ENCODE data around the gene RCOR1.

DNA sequence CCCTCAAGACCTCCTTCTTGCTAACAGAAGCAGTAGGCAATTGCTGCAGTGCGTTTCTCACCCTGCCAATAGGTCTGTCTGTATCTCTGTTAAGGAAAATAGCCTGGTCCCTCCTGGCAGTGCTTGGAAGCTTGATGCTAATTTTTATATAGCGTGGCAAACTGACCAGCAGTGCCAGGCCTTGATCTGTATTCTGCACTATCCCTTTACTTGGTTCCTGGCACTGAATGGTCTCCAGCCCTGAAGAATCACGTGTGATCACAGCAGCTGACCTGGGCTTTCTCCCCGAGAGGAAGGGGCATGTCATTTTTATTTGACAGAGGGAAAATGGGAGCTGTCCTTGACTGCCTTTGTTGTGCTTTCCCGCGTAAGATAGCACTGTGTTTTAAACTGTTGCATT lies 136.1 kb downstream of the RCOR1 start:
- TF ChIP-seq, protein P1, sequence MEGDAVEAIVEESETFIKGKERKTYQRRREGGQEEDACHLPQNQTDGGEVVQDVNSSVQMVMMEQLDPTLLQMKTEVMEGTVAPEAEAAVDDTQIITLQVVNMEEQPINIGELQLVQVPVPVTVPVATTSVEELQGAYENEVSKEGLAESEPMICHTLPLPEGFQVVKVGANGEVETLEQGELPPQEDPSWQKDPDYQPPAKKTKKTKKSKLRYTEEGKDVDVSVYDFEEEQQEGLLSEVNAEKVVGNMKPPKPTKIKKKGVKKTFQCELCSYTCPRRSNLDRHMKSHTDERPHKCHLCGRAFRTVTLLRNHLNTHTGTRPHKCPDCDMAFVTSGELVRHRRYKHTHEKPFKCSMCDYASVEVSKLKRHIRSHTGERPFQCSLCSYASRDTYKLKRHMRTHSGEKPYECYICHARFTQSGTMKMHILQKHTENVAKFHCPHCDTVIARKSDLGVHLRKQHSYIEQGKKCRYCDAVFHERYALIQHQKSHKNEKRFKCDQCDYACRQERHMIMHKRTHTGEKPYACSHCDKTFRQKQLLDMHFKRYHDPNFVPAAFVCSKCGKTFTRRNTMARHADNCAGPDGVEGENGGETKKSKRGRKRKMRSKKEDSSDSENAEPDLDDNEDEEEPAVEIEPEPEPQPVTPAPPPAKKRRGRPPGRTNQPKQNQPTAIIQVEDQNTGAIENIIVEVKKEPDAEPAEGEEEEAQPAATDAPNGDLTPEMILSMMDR (optimal IDR thresholded peaks at IDR 0.05 in 1 of 3, IDR thresholded peaks at IDR 0.05 in 1 of 3, conservative IDR thresholded peaks at IDR 0.05 in 1 of 3; ENCODE audit: extremely low read depth in 1 of 3, insufficient read depth in 2 of 3, low read length in 3 of 3) = no peak
- TF ChIP-seq EZH2 (IDR thresholded peaks at IDR 0.05; ENCODE audit: low read length) = no peak

Measured in keratinocyte (primary cell).